WERI-Rb-1 (cell line): Measurements from ENCODE around the gene MUCL3.
"Not testable (repeated sequence)": the region's sequence is repeated elsewhere in the genome, so short reads cannot be mapped to it uniquely, and the experiment has no call there.

ENCODE experiments used
- DNase-seq: peaks from one replicate; pipeline ENCODE4 v3.0.0-alpha.2; 2020
- H3K27ac ChIP-seq: fragments of 250-450 bp; sonication (Bioruptor Pico); 2 replicates; pipeline ENCODE4 v1.5.1; 2020; ENCODE audit warnings: mild to moderate bottlenecking, moderate library complexity
- H3K27me3 ChIP-seq: fragments of 250-450 bp; sonication (Bioruptor Pico); 2 replicates; pipeline ENCODE4 v1.5.1; 2021; ENCODE audit warnings: mild to moderate bottlenecking, low read depth, moderate library complexity; ENCODE audit not compliant: insufficient read depth, severe bottlenecking
- H3K36me3 ChIP-seq: fragments of 250-450 bp; sonication (Bioruptor Pico); 2 replicates; pipeline ENCODE4 v1.5.1; 2020; ENCODE audit warnings: mild to moderate bottlenecking, moderate library complexity
- H3K4me3 ChIP-seq: 2 replicates; pipeline ENCODE4 v1.5.1; 2011; ENCODE audit warnings: low read depth, mild to moderate bottlenecking, control low read depth, low read length
- H3K9me3 ChIP-seq: fragments of 250-450 bp; sonication (Bioruptor Pico); 2 replicates; pipeline ENCODE4 v1.5.1; 2021; ENCODE audit warnings: mild to moderate bottlenecking, moderate library complexity; ENCODE audit not compliant: severe bottlenecking
- CTCF ChIP-seq: IDR thresholded peaks from 2 replicates; pipeline ENCODE4 v1.5.1; 2011; ENCODE audit warnings: low read depth, mild to moderate bottlenecking, control low read depth, inconsistent platforms, low read length

MUCL3 gene

DNA sequence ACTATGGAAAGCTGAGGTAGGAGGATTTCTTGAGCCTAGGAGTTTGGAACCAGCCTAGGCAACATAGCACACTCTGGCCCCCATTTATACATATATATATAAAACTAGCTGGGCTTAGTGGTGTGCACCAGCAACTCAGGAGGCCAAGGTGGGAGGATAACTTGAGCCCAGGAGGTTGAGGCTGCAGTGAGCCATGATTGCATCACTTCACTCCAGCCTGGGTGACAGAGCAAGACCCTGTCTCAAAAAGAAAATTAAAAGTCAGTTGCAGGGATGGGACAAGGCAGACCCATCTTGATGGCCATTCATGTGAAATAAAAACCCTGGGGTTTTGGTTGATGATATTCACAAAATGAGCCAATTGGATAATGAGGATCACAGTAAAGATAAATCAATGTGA lies 39.3 kb upstream of the MUCL3 start:
- Histone ChIP-seq H3K9me3 (no peaks in the 10 kb centered on the region), H3K27ac (no peak overlapping the region), H3K4me3 (no peak overlapping the region), H3K27me3 (no peaks in the 10 kb centered on the region), H3K36me3 (peaks cover 39% of the 10 kb centered on the region)
- DNase-seq: no peak
- no peak for TF ChIP-seq CTCF

- H3K9me3 ChIP-seq, H3K27ac ChIP-seq, DNase-seq, H3K4me3 ChIP-seq, H3K27me3 ChIP-seq: not testable (repeated sequence)
- peaks cover 33% of the 10 kb centered on the region for H3K36me3 ChIP-seq
These were observed 38.6 kb upstream of the MUCL3 start for GRCh38 chr6:30902196-30902595.

- Histone ChIP-seq H3K36me3 (peaks cover 28% of the 10 kb centered on the region), H3K27ac (no peak overlapping the region), H3K27me3 (no peaks in the 10 kb centered on the region), H3K9me3 (no peaks in the 10 kb centered on the region), H3K4me3 (no peak overlapping the region)
- DNase-seq: no peak
- TF ChIP-seq CTCF: no peak
These were observed 38.1 kb upstream of the MUCL3 start for GRCh38 chr6:30902709-30903108.

DNA sequence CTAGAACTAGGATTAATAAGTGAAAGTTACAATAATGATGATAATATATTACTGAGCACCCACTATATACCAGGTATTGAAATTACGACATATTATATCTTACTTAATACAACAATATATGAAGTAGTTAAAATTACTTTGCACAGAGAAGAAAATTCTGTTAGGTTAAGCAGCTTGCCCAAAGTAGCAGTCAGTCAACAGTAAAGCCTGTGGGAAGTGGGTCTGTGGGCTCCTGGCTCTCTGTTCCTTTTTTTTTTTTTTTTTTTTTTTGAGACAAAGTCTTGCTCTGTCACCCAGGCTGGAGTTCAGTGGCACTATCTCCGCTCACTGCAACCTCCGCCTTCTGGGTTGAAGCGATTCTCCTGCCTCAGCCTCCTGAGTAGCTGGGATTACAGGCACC lies 37.5 kb upstream of the MUCL3 start:
- Histone ChIP-seq H3K27ac (no peak overlapping the region), H3K27me3 (no peaks in the 10 kb centered on the region), H3K36me3 (peaks cover 25% of the 10 kb centered on the region), H3K9me3 (no peaks in the 10 kb centered on the region), H3K4me3 (no peak overlapping the region)
- TF ChIP-seq CTCF: no peak
- DNase-seq: no peak

DNA sequence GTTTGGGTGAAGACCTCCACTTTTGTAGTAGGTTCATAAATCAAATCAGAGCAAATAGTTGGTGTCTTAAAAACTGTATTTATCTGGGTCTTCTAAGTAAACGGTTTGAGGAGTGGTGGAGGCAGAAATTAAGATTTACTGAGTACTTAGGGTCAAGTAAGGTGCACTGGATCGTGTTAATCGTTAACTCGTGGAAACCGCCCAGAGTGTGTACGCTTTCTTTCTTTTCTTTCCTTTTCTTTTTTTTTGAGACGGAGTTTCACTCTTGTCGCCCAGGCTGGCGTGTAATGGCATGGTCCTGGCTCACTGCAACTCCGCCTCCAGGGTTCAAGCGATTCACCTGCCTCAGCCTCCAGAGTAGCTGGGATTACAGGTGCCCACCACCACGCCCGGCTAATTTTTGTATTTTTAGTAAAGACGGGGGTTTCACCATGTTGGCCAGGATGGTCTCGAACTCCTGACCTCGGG lies 33.4 kb upstream of the MUCL3 start:
- peak overlapping the region; percentile 94 for H3K4me3 ChIP-seq
- H3K9me3 ChIP-seq, DNase-seq, H3K27me3 ChIP-seq: not testable (repeated sequence)
- peak overlapping the region; percentile 35 for H3K27ac ChIP-seq
- H3K36me3 ChIP-seq: peaks cover 32% of the 10 kb centered on the region

DNA sequence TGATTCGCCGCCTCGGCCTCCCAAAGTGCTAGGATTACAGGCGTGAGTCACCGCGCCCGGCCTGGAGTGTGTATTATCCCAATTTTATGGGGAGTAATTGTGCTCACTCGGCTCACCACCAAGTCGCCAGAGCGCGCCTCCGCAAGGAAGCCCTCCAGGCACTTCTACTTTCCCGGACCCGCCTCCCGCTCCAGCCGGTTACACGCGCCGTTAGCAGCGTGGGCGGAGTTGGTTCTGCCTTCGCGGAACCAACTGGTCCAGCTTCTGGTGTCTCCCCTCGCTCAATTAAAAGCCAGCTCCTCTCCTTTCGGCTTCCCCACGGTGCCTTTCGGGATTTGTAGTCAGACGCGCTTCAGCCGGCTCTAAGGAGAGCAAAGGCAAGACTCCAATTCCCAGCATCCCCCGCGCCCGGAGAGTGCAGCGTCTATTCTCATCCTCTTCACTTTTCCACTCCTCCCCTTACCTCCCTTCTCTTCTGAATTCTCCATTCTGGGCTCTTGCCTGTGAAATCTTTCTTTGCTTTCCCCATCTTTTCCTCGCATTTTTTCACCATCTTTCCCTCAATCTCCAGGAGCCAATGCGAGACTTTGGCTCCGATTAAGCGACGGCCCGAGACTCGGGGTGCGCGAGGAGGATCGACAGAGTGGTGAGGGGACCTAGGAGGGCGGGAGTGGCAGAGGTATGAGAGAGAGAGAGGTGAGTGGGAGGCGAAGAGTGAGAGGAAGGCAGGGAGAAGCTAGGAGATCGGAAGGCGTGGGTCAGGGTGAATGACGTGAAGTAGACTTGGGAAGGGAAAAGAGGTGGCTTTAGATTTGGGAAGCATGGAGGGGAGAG lies 32.8 kb upstream of the MUCL3 start, which contains the start of gene GTF2H4:
GTF2H4 (plus strand) TSS at position 450 of the 834 bp plus-strand sequence.
- Histone ChIP-seq H3K36me3 (peaks cover 39% of the 10 kb centered on the region), H3K27me3 (no peaks in the 10 kb centered on the region), H3K27ac (peak within 1 kb of the TSS; percentile 72), H3K9me3 (no peaks in the 10 kb centered on the region), H3K4me3 (peak within 1 kb of the TSS; percentile 94)
- TF ChIP-seq CTCF: peak; percentile 5; the same call in 1 of the 2 replicates
- peak; percentile 100 for DNase-seq
